Measurements from ENCODE around the gene CNOT11.
A peak's percentile ranks its signal among the peaks of the same experiment; 100 is the strongest.

Gene CNOT11

DNA sequence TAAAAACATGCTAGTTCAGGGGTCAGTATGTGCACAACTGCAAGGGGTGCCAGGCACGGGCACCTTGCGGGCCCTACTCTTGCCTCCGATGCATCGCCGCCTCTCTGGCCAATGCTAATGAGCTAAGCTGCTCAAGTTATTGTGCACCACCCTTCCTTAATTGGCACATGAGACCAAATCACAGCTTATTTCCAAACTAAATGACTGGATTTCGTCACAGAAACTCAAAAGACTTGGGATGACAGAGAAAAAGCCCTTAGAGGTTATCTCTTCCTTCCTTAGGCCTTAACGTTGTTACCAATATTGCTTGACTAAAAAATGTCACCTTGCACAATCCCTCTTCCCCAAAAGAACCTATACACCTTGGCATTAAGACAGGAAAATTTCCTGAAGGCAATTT, 48.1 kb downstream of the CNOT11 start:
- no peaks in the 10 kb centered on the region for H3K27me3 ChIP-seq (ENCODE audit: control insufficient read depth, insufficient read depth, low read length)
- H3K4me1 ChIP-seq (ENCODE audit: control insufficient read depth, insufficient read depth, low read length), result 0 out of 2 replicates have a peak, but pooled peaks cover 3% of the 10 kb centered on the region
- 0 out of 2 replicates have a peak, but pooled peaks cover 8% of the 10 kb centered on the region for H3K36me3 ChIP-seq (ENCODE audit: control insufficient read depth, insufficient read depth, low read length)
- H3K9ac ChIP-seq (ENCODE audit: low read length), result no peak overlapping the region
- no peak overlapping the region for H3K27ac ChIP-seq (ENCODE audit: low read depth, low read length)
- H3K4me3 ChIP-seq (ENCODE audit: low read depth, low read length), result no peak overlapping the region
- H3K9me3 ChIP-seq (ENCODE audit: control insufficient read depth, insufficient read depth, low read depth, low read length), result no peaks in the 10 kb centered on the region

DNA sequence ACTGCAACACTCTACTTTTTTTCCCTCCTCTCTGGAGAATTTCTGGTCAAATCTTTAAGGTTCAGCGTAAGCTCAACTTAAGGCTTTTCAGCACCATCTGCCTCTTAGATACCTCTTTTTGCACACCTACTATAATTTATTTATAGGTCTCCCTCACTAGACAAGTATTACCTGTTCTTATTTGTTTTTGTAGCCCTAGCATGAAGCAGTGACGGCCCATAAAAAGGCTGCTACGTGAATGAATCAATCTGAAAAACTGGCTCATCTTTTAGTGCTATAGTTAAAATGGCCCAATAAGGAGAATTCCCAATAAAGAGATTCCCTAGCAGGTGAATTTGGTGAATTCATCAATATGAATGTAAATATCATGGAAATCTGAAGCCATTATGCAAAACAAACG, 49.3 kb downstream of the CNOT11 start:
- Histone ChIP-seq H3K9me3 (ENCODE audit: control insufficient read depth, insufficient read depth, low read depth, low read length) (no peaks in the 10 kb centered on the region), H3K9ac (ENCODE audit: low read length) (no peak overlapping the region), H3K27ac (ENCODE audit: low read depth, low read length) (no peak overlapping the region), H3K36me3 (ENCODE audit: control insufficient read depth, insufficient read depth, low read length) (0 out of 2 replicates have a peak, but pooled peaks cover 8% of the 10 kb centered on the region), H3K27me3 (ENCODE audit: control insufficient read depth, insufficient read depth, low read length) (no peaks in the 10 kb centered on the region), H3K4me3 (ENCODE audit: low read depth, low read length) (no peak overlapping the region), H3K4me1 (ENCODE audit: control insufficient read depth, insufficient read depth, low read length) (peaks cover 14% of the 10 kb centered on the region; the same call in 1 of the 2 replicates)

DNA sequence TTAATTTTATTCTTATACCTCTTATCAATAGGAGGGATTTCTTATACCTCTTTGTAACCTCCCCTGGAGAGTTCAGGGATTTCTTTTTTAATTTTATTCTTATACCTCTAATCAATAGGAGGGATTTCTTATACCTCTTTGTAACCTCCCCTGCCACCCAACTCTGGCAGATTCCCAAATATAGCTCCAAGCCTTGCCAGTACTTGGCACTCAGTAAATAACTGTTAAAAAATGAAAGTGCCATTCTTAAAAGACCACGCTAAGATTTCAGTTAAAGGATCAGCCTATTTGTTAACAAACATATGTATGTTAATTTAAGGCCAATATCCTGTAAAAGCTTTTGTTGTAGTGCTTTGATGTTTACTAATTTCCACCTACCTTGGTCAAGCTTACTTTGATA, 51.0 kb downstream of the CNOT11 start:
- Histone ChIP-seq H3K9ac (ENCODE audit: low read length) (no peak overlapping the region), H3K9me3 (ENCODE audit: control insufficient read depth, insufficient read depth, low read depth, low read length) (no peaks in the 10 kb centered on the region), H3K4me1 (ENCODE audit: control insufficient read depth, insufficient read depth, low read length) (peaks cover 14% of the 10 kb centered on the region; the same call in 1 of the 2 replicates), H3K27me3 (ENCODE audit: control insufficient read depth, insufficient read depth, low read length) (peaks cover 4% of the 10 kb centered on the region; the same call in 1 of the 2 replicates), H3K4me3 (ENCODE audit: low read depth, low read length) (no peak overlapping the region), H3K27ac (ENCODE audit: low read depth, low read length) (no peak overlapping the region), H3K36me3 (ENCODE audit: control insufficient read depth, insufficient read depth, low read length) (0 out of 2 replicates have a peak, but pooled peaks cover 8% of the 10 kb centered on the region)

DNA sequence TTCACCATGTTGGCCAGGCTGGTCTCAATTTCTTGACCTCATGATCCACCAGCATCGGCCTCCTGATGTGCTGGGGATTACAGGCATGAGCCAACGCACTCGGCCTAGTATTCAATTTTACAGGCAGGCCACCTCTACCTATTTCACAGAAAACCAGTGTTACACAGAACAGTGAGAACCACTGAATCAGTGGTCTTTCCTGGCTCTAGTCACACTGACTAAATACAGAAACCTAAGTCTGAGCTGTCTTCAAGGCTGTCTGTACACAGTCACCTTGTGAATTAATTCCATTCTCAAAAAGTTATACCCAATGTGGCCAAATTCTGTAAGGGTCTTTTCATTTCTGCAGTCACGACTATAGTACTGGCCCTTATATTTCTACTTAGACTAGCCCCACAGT, 52.3 kb downstream of the CNOT11 start:
- H3K36me3 ChIP-seq (ENCODE audit: control insufficient read depth, insufficient read depth, low read length), result 0 out of 2 replicates have a peak, but pooled peaks cover 5% of the 10 kb centered on the region
- H3K27me3 ChIP-seq (ENCODE audit: control insufficient read depth, insufficient read depth, low read length), result peaks cover 4% of the 10 kb centered on the region; the same call in 1 of the 2 replicates
- H3K4me3 ChIP-seq (ENCODE audit: low read depth, low read length), result no peak overlapping the region
- peaks cover 14% of the 10 kb centered on the region; the same call in 1 of the 2 replicates for H3K4me1 ChIP-seq (ENCODE audit: control insufficient read depth, insufficient read depth, low read length)
- H3K27ac ChIP-seq (ENCODE audit: low read depth, low read length), result no peak overlapping the region
- no peak overlapping the region for H3K9ac ChIP-seq (ENCODE audit: low read length)
- no peaks in the 10 kb centered on the region for H3K9me3 ChIP-seq (ENCODE audit: control insufficient read depth, insufficient read depth, low read depth, low read length)

DNA sequence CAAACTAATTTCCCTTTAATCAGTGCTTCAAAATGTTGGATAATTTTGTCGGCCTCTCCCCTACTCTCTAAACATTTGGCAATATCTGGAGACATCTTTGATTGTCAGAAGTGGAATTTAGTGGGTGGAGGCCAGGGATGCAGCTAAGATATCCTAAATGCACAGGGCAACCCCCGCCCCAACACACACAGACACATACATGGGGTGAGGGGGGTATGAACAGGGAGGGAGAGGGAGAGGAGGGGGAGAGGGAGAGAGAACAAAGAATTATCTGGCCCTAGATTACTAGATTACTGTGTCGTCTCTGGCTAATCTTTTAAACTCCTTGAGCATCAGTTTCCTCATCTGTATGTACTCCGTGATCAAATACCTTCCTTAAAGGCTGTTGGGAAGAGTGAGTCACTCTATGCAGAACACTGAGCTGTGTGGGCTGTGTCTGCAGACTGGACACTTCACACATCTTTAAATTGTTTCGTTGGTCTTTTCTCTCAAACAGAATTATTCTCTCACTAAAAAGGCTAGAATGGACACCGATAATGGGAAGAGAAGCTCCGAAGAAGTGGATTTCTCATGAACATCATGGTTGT, 52.9 kb downstream of the CNOT11 start:
- no peak overlapping the region for H3K9ac ChIP-seq (ENCODE audit: low read length)
- peak overlapping the region; percentile 79; the same call in 1 of the 2 replicates for H3K4me3 ChIP-seq (ENCODE audit: low read depth, low read length)
- 0 out of 2 replicates have a peak, but pooled peaks cover 5% of the 10 kb centered on the region for H3K36me3 ChIP-seq (ENCODE audit: control insufficient read depth, insufficient read depth, low read length)
- H3K27ac ChIP-seq (ENCODE audit: low read depth, low read length), result no peak overlapping the region
- H3K4me1 ChIP-seq (ENCODE audit: control insufficient read depth, insufficient read depth, low read length), result peaks cover 14% of the 10 kb centered on the region; the same call in 1 of the 2 replicates
- no peaks in the 10 kb centered on the region for H3K9me3 ChIP-seq (ENCODE audit: control insufficient read depth, insufficient read depth, low read depth, low read length)
- peaks cover 4% of the 10 kb centered on the region; the same call in 1 of the 2 replicates for H3K27me3 ChIP-seq (ENCODE audit: control insufficient read depth, insufficient read depth, low read length)

DNA sequence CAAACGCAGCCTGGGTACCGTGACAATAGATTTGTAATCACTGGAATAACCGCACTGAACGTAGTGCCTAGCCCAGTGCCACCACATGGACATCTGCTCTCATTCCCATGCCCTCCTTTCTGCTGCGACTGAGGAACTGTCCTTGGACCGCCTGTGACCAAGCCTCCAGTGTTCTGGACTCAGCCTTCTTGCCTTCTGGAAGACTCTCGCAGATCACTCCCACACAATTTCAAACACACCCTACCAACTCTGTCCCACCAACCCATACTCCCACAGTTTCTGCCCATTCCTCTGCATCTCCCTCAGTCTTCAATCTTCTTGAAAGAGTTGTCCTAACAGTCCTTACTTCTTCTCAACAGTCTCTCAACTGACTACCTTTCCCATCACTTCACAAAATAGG, 53.7 kb downstream of the CNOT11 start:
- Histone ChIP-seq H3K9ac (ENCODE audit: low read length) (no peak overlapping the region), H3K27me3 (ENCODE audit: control insufficient read depth, insufficient read depth, low read length) (peaks cover 4% of the 10 kb centered on the region; the same call in 1 of the 2 replicates), H3K4me1 (ENCODE audit: control insufficient read depth, insufficient read depth, low read length) (peaks cover 14% of the 10 kb centered on the region; the same call in 1 of the 2 replicates), H3K27ac (ENCODE audit: low read depth, low read length) (no peak overlapping the region), H3K4me3 (ENCODE audit: low read depth, low read length) (peak overlapping the region; percentile 79), H3K9me3 (ENCODE audit: control insufficient read depth, insufficient read depth, low read depth, low read length) (no peaks in the 10 kb centered on the region), H3K36me3 (ENCODE audit: control insufficient read depth, insufficient read depth, low read length) (0 out of 2 replicates have a peak, but pooled peaks cover 5% of the 10 kb centered on the region)

DNA sequence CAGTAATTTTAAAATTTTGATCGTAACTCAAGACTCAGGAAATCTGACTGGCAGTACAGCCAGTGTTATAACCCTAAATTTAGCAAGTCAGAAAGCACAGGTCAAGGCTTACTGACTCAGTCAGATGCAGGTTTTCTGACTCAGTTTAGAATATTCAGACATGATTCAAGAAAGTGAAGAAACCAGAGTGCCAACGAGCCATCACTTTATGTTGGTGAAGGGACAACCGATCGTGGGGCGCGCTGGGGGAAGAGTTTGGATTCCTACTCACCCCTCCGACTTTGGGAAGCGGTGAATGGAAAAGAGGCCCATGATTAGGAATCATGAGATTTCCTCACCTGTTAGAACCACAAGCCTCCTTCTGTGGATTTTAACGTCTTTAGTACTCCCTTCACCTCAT, 54.8 kb downstream of the CNOT11 start:
- 0 out of 2 replicates have a peak, but pooled peaks cover 3% of the 10 kb centered on the region for H3K36me3 ChIP-seq (ENCODE audit: control insufficient read depth, insufficient read depth, low read length)
- H3K27ac ChIP-seq (ENCODE audit: low read depth, low read length), result no peak overlapping the region
- H3K4me1 ChIP-seq (ENCODE audit: control insufficient read depth, insufficient read depth, low read length), result peaks cover 14% of the 10 kb centered on the region; the same call in 1 of the 2 replicates
- peak overlapping the region; percentile 79 for H3K4me3 ChIP-seq (ENCODE audit: low read depth, low read length)
- H3K9ac ChIP-seq (ENCODE audit: low read length), result peak overlapping the region; percentile 70
- no peaks in the 10 kb centered on the region for H3K9me3 ChIP-seq (ENCODE audit: control insufficient read depth, insufficient read depth, low read depth, low read length)
- H3K27me3 ChIP-seq (ENCODE audit: control insufficient read depth, insufficient read depth, low read length), result peaks cover 4% of the 10 kb centered on the region; the same call in 1 of the 2 replicates

DNA sequence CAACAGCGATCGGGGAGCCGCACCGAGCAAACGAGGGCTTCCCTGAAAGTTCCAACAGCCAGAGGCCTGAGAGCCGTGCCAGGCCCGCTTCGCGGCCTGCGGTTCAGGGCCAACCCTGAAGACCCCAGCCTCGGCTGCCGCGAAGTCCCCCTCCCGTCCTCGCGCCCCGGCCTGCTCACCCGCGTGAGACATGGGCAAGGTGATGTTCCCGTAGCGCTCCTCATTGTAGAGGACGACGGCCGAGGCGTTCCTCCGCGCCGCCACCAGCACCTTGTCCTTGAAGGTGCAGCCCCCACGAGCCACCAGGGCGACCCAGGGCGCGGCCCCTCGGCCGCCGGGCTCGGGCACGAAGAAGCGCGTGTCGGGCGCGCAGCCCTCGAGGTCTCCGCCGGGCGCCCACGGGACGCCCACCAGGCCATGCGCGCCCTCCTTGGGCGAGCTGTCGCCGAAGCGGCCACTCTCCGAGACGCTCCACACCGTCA, 55.3 kb downstream of the CNOT11 start:
- Histone ChIP-seq H3K4me1 (ENCODE audit: control insufficient read depth, insufficient read depth, low read length) (peaks cover 14% of the 10 kb centered on the region; the same call in 1 of the 2 replicates), H3K36me3 (ENCODE audit: control insufficient read depth, insufficient read depth, low read length) (no peaks in the 10 kb centered on the region), H3K27me3 (ENCODE audit: control insufficient read depth, insufficient read depth, low read length) (peaks cover 4% of the 10 kb centered on the region; the same call in 1 of the 2 replicates), H3K4me3 (ENCODE audit: low read depth, low read length) (peak overlapping the region; percentile 79), H3K9ac (ENCODE audit: low read length) (peak overlapping the region; percentile 70), H3K27ac (ENCODE audit: low read depth, low read length) (peak overlapping the region; percentile 54; the same call in 1 of the 2 replicates), H3K9me3 (ENCODE audit: control insufficient read depth, insufficient read depth, low read depth, low read length) (no peaks in the 10 kb centered on the region)

DNA sequence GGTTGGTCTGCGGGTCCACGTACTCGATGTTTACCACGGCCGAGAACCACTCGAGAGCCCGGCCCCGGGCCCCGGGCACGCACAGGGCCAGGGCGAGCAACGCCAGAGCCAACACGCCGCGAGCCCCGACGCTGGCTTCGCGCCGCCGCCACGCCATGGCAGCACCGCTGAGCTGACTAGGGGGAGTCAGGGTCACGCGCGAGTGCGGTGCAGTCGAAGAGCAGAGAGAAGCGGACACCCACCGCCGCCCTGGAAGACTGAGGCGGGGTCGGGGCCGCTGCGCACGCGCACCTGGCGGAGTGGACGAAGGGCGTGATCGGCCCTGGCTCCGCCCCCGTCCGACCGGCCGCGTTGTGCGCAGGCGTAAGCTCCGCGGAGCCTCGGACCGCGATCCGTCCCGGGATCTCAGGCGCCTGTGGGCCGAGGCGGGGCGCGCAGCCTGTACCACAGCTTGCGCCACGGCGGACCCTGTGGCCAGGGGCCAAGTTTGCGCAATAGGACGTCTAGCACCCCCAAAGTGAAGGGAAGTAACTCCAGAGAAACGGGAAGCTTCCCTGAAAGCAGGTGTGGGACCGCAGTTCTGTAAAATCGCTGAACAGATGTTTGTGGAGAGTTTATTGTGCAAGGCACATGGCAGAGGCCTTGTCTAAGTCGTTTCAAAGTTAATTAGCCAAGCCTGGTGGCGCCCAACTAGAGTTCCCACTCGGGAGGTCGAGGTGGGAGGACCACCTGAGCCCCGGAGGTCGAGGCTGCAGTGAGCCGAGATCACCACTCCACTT, 55.9 kb downstream of the CNOT11 start, which contains the start of gene RNF149:
Gene RNF149 (minus strand): TSS at position 270 of the 779 bp plus-strand sequence. CDS start 113 bp downstream, at position 157.
- peak within 1 kb of the TSS; percentile 54; the same call in 1 of the 2 replicates for H3K27ac ChIP-seq (ENCODE audit: low read depth, low read length)
- peaks cover 4% of the 10 kb centered on the region; the same call in 1 of the 2 replicates for H3K27me3 ChIP-seq (ENCODE audit: control insufficient read depth, insufficient read depth, low read length)
- H3K36me3 ChIP-seq (ENCODE audit: control insufficient read depth, insufficient read depth, low read length), result no peaks in the 10 kb centered on the region
- peak within 1 kb of the TSS; percentile 70 for H3K9ac ChIP-seq (ENCODE audit: low read length)
- H3K9me3 ChIP-seq (ENCODE audit: control insufficient read depth, insufficient read depth, low read depth, low read length), result no peaks in the 10 kb centered on the region
- peaks cover 14% of the 10 kb centered on the region; the same call in 1 of the 2 replicates for H3K4me1 ChIP-seq (ENCODE audit: control insufficient read depth, insufficient read depth, low read length)
- H3K4me3 ChIP-seq (ENCODE audit: low read depth, low read length), result peak within 1 kb of the TSS; percentile 79

DNA sequence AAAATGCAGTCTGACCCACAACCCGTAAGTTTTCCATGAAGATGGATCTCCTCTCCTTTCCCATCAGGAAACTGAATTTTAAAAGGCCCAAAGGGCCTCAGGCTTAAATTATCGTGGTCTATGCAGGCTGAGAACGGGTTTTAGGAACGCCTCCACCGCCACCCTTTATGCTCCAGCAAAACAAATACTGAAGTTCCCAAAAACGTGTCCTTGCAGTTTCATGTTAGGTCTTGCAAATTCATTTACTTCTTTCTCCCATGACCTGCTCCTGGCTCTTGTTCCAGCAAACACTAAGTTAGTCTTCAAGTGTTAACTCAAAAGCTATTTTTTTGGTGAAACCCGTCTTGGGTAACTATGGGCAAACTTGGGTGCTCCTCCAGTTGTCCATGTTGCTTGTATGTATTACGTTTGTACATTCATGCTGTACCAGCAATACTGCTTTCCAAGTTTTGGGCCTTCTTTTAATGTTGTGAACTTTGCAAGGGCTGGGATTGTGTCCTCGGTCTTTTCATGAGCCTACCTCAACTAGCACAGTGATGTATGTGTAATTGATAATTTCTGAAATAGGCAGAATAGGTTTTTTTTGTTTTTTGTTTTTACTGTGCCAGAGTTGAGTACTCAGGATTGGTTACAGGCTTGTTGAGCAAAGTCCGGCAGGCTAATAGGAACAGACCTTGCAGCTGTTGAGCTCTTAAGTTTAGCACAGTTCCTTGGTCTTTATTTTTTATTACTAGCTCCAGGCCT, 57.6 kb downstream of the CNOT11 start:
- peaks cover 14% of the 10 kb centered on the region; the same call in 1 of the 2 replicates for H3K4me1 ChIP-seq (ENCODE audit: control insufficient read depth, insufficient read depth, low read length)
- no peaks in the 10 kb centered on the region for H3K36me3 ChIP-seq (ENCODE audit: control insufficient read depth, insufficient read depth, low read length)
- H3K27me3 ChIP-seq (ENCODE audit: control insufficient read depth, insufficient read depth, low read length), result peaks cover 4% of the 10 kb centered on the region; the same call in 1 of the 2 replicates
- H3K4me3 ChIP-seq (ENCODE audit: low read depth, low read length), result no peak overlapping the region
- H3K9me3 ChIP-seq (ENCODE audit: control insufficient read depth, insufficient read depth, low read depth, low read length), result no peaks in the 10 kb centered on the region
- no peak overlapping the region for H3K27ac ChIP-seq (ENCODE audit: low read depth, low read length)
- no peak overlapping the region for H3K9ac ChIP-seq (ENCODE audit: low read length)

Measured in HUES6 (cell line).